Endothelial cell of umbilical vein (primary cell): Measurements from ENCODE around the gene ACAA2. TPM values are rescaled to one million over a fixed set of nuclear protein-coding genes. Genes with fewer than 3 reads are reported as not detected.

Source experiments
- BruUV-seq: library from RNA; stranded (reverse); fragments of 400-500 nt; replicated peaks from 2 replicates; lab custom pipeline; 2021; lab: Mats Ljungman, UMichigan
- CTCF ChIA-PET: fragments of 300-600, 350-600 bp; sonication (Branson Sonifier 250); formaldehyde crosslinking; loops from one replicate; lab custom pipeline; 2021; ENCODE audit warnings: antibody characterized with exemption, inconsistent platforms; lab: Charles Lee
- POLR2A ChIA-PET: fragments of 300-600, 350-600 bp; sonication (Branson Sonifier 250); formaldehyde crosslinking; loops from one replicate; lab custom pipeline; 2021; ENCODE audit warnings: antibody characterized with exemption, inconsistent platforms; lab: Charles Lee
- DNase-seq: peaks from one replicate; pipeline ENCODE4 v3.0.0-alpha.2; 2011; ENCODE audit warnings: low read depth, low spot score
- FAIRE-seq: peaks from 2 replicates; lab custom pipeline; 2011; peaks lifted over from hg19 to GRCh38; lab: Jason Lieb, UNC
- H2AFZ ChIP-seq: 2 replicates; pipeline ENCODE4 v1.6.0; 2012; ENCODE audit warnings: low read depth, low read length, control low read depth, inconsistent platforms
- H3K27ac ChIP-seq: 2 replicates; pipeline ENCODE4 v1.5.1; 2011; ENCODE audit warnings: low read depth, mild to moderate bottlenecking, control low read depth, low read length, moderate library complexity; ENCODE audit not compliant: insufficient read depth
- H3K27me3 ChIP-seq, 2 experiments: 2 replicates each; pipeline versions ENCODE4 v1.6.0 to v1.6.1; 2011; ENCODE audit warnings: low read length in 2 of 2, mixed read lengths in 1 of 2; ENCODE audit not compliant: control insufficient read depth in 2 of 2, insufficient read depth in 2 of 2
- H3K36me3 ChIP-seq, 2 experiments: 2 replicates in 1 of 2; 3 replicates in 1 of 2; pipeline ENCODE4 v1.5.1; 2011; ENCODE audit warnings: low read length in 2 of 2, mild to moderate bottlenecking in 1 of 2, moderate library complexity in 1 of 2; ENCODE audit not compliant: control insufficient read depth in 2 of 2, insufficient read depth in 2 of 2; ENCODE audit errors: extremely low read depth in 1 of 2
- H3K4me1 ChIP-seq: 3 replicates; pipeline ENCODE4 v1.5.1; 2011; ENCODE audit warnings: mild to moderate bottlenecking, low read length; ENCODE audit not compliant: control insufficient read depth, insufficient read depth; ENCODE audit errors: extremely low read depth
- H3K4me2 ChIP-seq: 2 replicates; pipeline ENCODE4 v1.6.1; 2011; ENCODE audit warnings: low read length, control low read depth, mixed read lengths; ENCODE audit not compliant: insufficient read depth
- H3K4me3 ChIP-seq, 3 experiments: fragments of 200-600 bp in 1 of 3; sonication (generic), shearing (Covaris generic) in 1 of 3; replicated peaks in 1 of 3; 2 replicates each; pipeline ENCODE4 v1.5.1; 2011 to 2016; ENCODE audit warnings: control low read depth in 3 of 3, low read length in 3 of 3, mild to moderate bottlenecking in 2 of 3, inconsistent platforms in 1 of 3, low read depth in 1 of 3, moderate library complexity in 1 of 3; ENCODE audit not compliant: insufficient read depth in 1 of 3
- H3K79me2 ChIP-seq: 2 replicates; pipeline ENCODE4 v1.6.0; 2012; ENCODE audit warnings: low read length, inconsistent platforms; ENCODE audit not compliant: control insufficient read depth, insufficient read depth
- H3K9ac ChIP-seq: replicated peaks from 2 replicates; pipeline ENCODE3; 2011; ENCODE audit warnings: low read length, control low read depth; ENCODE audit not compliant: insufficient read depth; ENCODE audit errors: extremely low read depth
- H3K9me1 ChIP-seq: replicated peaks from 3 replicates; pipeline ENCODE4 v1.6.0; 2011; ENCODE audit warnings: mild to moderate bottlenecking, low read length; ENCODE audit not compliant: control insufficient read depth, insufficient read depth; ENCODE audit errors: extremely low read depth
- H3K9me3 ChIP-seq: replicated peaks from 2 replicates; pipeline ENCODE4 v1.5.1; 2012; ENCODE audit warnings: low read length, inconsistent platforms; ENCODE audit not compliant: control insufficient read depth, insufficient read depth
- H4K20me1 ChIP-seq: replicated peaks from 2 replicates; pipeline ENCODE3; 2011; ENCODE audit warnings: mild to moderate bottlenecking, low read length; ENCODE audit not compliant: control insufficient read depth, insufficient read depth; ENCODE audit errors: extremely low read depth
- EZH2 ChIP-seq: IDR thresholded peaks from 2 replicates; pipeline ENCODE4 v1.6.1; 2012; ENCODE audit warnings: borderline replicate concordance, low read depth, mild to moderate bottlenecking, moderate library complexity, low read length, inconsistent platforms; ENCODE audit not compliant: severe bottlenecking
- FOS ChIP-seq: IDR thresholded peaks from 2 replicates; pipeline ENCODE4 v1.6.1; 2011; ENCODE audit warnings: mild to moderate bottlenecking, low read length, moderate library complexity, borderline replicate concordance; ENCODE audit not compliant: insufficient read depth
- GATA2 ChIP-seq: IDR thresholded peaks from 2 replicates; pipeline ENCODE4 v1.7.0; 2011; ENCODE audit warnings: low read depth, mild to moderate bottlenecking, moderate library complexity, mixed read lengths, low read length; ENCODE audit not compliant: insufficient read length, insufficient read depth
- JUN ChIP-seq: IDR thresholded peaks from 2 replicates; pipeline ENCODE4 v1.6.1; 2011; ENCODE audit warnings: borderline replicate concordance, low read depth; ENCODE audit not compliant: insufficient read length, insufficient read depth
- MYC ChIP-seq: IDR thresholded peaks from one replicate; pipeline ENCODE4 v1.6.1; 2011; ENCODE audit warnings: mild to moderate bottlenecking, low read depth, low read length
- POLR2A ChIP-seq: IDR thresholded peaks from 2 replicates; pipeline ENCODE4 v1.6.1; 2012; ENCODE audit warnings: low read depth, mild to moderate bottlenecking, control low read depth, low read length
- POLR2AphosphoS5 ChIP-seq: IDR thresholded peaks from 2 replicates; pipeline ENCODE4 v1.6.1; 2012; ENCODE audit warnings: low read depth, mild to moderate bottlenecking, control low read depth, low read length, moderate library complexity; ENCODE audit not compliant: insufficient read depth
- dilution Hi-C: fragments of 300-500 bp; cut with MboI; formaldehyde crosslinking; loops from one replicate; pipeline ENCODE4 v1.15.0; 2019; ENCODE audit warnings: low sequenced_read_pairs; ENCODE audit not compliant: extremely low pct_ligation_motif_present
- intact Hi-C: fragments of 100-400 bp; cut with micrococcal nuclease; formaldehyde crosslinking; loops from one replicate; pipeline ENCODE4 v1.10.0; 2022
- polyA plus RNA-seq, 4 experiments: library from polyadenylated mRNA; depleted of rRNA in 3 of 4; stranded (reverse) in 3 of 4; unstranded in 1 of 4; fragments of >200 nt; gene quantifications; 2 replicates each; pipeline versions ENCODE4 v1.2.1 to v1.2.3, GENCODE V29; 2011 to 2012; ENCODE audit warnings: missing spikeins in 1 of 4
- total RNA-seq: library from RNA; stranded (reverse); gene quantifications from 2 replicates; pipeline ENCODE4 v1.2.3, GENCODE V29; 2021
- TF ChIP-seq, protein P1 (sequence below): IDR thresholded peaks from 2 replicates; pipeline ENCODE4 v1.6.1; 2011; ENCODE audit not compliant: insufficient read depth, insufficient read length
- TF ChIP-seq, protein P2 (sequence below), 2 donors: IDR thresholded peaks; 1 replicate in 1 of 2; 2 replicates in 1 of 2; pipeline ENCODE4 v1.5.1; 2011; ENCODE audit warnings: low read length in 2 of 2, mild to moderate bottlenecking in 2 of 2, moderate library complexity in 2 of 2, control low read depth in 1 of 2, inconsistent platforms in 1 of 2, low read depth in 1 of 2; ENCODE audit not compliant: insufficient read depth in 1 of 2; ENCODE audit errors: extremely low read depth in 1 of 2

The ACAA2 gene
- total and polyA plus RNA-seq, 2 donors (not counting 3 experiments of a cell fraction or from before 2014, with no cell fraction given) = 18.6 to 44.9 TPM

DNA sequence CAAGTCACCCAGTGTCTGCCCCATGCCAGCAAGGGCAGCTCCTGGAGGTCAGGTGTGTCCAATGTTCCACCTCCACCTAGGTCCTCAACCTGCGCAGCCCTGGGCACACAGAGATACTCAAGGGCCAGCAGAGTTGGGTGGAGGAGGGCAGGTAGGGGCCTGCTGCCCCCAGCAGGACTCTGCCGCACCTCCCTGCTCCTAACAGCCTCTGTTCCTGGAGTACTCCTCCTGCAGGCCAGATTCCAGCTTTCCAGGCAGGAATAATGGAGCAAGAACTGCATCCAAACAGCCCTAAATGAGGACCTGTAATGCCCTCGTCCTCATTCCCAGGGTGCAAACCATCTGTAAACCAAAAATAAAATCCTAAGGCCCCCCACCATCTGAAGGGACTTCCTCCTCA lies 44.4 kb upstream of the ACAA2 start:
- dilution Hi-C loops = loop anchor here (25.0 kb wide), 1 partner anchor 345 kb away; no protein-coding TSS in a partner anchor
- ChIA-PET POLR2A (interaction anchor here (1.4 to 1.9 kb wide), 2 partner anchors 11 to 44 kb away, joined by 3 to 4 read pairs; no protein-coding TSS in a partner anchor), CTCF (interaction anchor here (0.9 to 10.5 kb wide), 31 partner anchors 8 to 619 kb away, joined by 3 to 452 read pairs (median 8); partner anchors contain the start of genes ACAA2 and LIPG)
- Histone ChIP-seq H3K4me3 (no peak overlapping the region), H3K9me3 (no peaks in the 10 kb centered on the region), H3K9ac (no peak overlapping the region), H3K9me1 (no peaks in the 10 kb centered on the region), H2AFZ (no peak overlapping the region), H3K27me3 (no peaks in the 10 kb centered on the region), H3K36me3 (no peaks in the 10 kb centered on the region), H3K79me2 (no peaks in the 10 kb centered on the region), H4K20me1 (no peaks in the 10 kb centered on the region), H3K27ac (no peak overlapping the region), H3K4me2 (no peak overlapping the region), H3K4me1 (peaks cover 5% of the 10 kb centered on the region)
- FAIRE-seq (no peak), DNase-seq (no peak)
- intact Hi-C loops = loop anchor here (1.0 to 5.0 kb wide), 10 partner anchors 43 to 610 kb away; partner anchors contain the start of gene DYM
- no TSS peak for BruUV-seq
- TF ChIP-seq EZH2 (no peak), POLR2A (no peak), GATA2 (no peak), POLR2AphosphoS5 (no peak), JUN (no peak), MYC (no peak), FOS (no peak)
- TF ChIP-seq, protein P1, sequence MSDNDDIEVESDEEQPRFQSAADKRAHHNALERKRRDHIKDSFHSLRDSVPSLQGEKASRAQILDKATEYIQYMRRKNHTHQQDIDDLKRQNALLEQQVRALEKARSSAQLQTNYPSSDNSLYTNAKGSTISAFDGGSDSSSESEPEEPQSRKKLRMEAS = no peak
- TF ChIP-seq, protein P2, sequence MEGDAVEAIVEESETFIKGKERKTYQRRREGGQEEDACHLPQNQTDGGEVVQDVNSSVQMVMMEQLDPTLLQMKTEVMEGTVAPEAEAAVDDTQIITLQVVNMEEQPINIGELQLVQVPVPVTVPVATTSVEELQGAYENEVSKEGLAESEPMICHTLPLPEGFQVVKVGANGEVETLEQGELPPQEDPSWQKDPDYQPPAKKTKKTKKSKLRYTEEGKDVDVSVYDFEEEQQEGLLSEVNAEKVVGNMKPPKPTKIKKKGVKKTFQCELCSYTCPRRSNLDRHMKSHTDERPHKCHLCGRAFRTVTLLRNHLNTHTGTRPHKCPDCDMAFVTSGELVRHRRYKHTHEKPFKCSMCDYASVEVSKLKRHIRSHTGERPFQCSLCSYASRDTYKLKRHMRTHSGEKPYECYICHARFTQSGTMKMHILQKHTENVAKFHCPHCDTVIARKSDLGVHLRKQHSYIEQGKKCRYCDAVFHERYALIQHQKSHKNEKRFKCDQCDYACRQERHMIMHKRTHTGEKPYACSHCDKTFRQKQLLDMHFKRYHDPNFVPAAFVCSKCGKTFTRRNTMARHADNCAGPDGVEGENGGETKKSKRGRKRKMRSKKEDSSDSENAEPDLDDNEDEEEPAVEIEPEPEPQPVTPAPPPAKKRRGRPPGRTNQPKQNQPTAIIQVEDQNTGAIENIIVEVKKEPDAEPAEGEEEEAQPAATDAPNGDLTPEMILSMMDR (IDR thresholded peaks at IDR 0.05; ENCODE audit: extremely low read depth in 1 of 2, insufficient read depth in 1 of 2, low read depth in 1 of 2, low read length in 2 of 2) = no peak
